ENCODE measurements around the gene RPS23. TPM values are rescaled to one million over a fixed set of nuclear protein-coding genes. Genes with fewer than 3 reads are reported as not detected.

RPS23 gene
- total and polyA plus RNA-seq, 2 of the 8 experiments (the other 6 are each of a cell fraction or from before 2014, with no cell fraction given): 2,559 to 4,867 TPM

- H3K36me3 ChIP-seq (ENCODE audit: control insufficient read depth in 2 of 4, insufficient read depth in 4 of 4, low read length in 3 of 4): no peaks in the 10 kb centered on the region; a peak in 1 of 8 replicates
- H3K4me1 ChIP-seq (replicated peaks in 1 of 4; ENCODE audit: control insufficient read depth in 3 of 4, insufficient read depth in 4 of 4, low read length in 3 of 4): no peaks in the 10 kb centered on the region
- no peak overlapping the region for H3K18ac ChIP-seq (ENCODE audit: extremely low read depth, low read length)
- FAIRE-seq (no peak), DNase-seq (ENCODE audit: low read depth in 1 of 2, low spot score in 2 of 2) (no peak)
- no peak overlapping the region for H3K56ac ChIP-seq (replicated peaks; ENCODE audit: insufficient read length, low read depth, low read length)
- no peak overlapping the region for H2BK120ac ChIP-seq (replicated peaks; ENCODE audit: low read depth, low read length)
- no peaks in the 10 kb centered on the region for H3K23me2 ChIP-seq (ENCODE audit: low read depth, low read length)
- no peak overlapping the region for H4K8ac ChIP-seq (ENCODE audit: extremely low read depth, insufficient read depth, low read length)
- H3K79me1 ChIP-seq (ENCODE audit: low read depth, low read length): no peaks in the 10 kb centered on the region
- H2BK5ac ChIP-seq (ENCODE audit: low read depth, low read length): no peak overlapping the region
- H2BK15ac ChIP-seq (ENCODE audit: low read length): no peak overlapping the region
- no peak overlapping the region for H2AK5ac ChIP-seq (ENCODE audit: low read depth, low read length)
- no peak overlapping the region for H4K91ac ChIP-seq (replicated peaks; ENCODE audit: insufficient read length, low read length)
- H3K27ac ChIP-seq (ENCODE audit: low read depth, low read length): no peak overlapping the region
- WGBS, 2 experiments (ENCODE audit: extremely low coverage in 1 of 2, insufficient coverage in 1 of 2, insufficient read length in 1 of 2, insufficient replicate concordance in 2 of 2, low coverage in 1 of 2, low lambda C conversion rate in 2 of 2, missing lambda C conversion rate in 1 of 2): 94% methylated on average over 4 of the region's 4 CpGs; no CpG with 5 or more reads in 1 of the 2 experiments
- no peak overlapping the region for H3K9ac ChIP-seq (replicated peaks in 1 of 4; ENCODE audit: extremely low read depth in 1 of 4, low read depth in 3 of 4, low read length in 3 of 4)
- TF ChIP-seq SP1 (IDR thresholded peaks at IDR 0.05; ENCODE audit: low read depth, low read length) (no peak), NANOG (IDR thresholded peaks at IDR 0.05; ENCODE audit: insufficient read depth, low read depth, low read length, poor library complexity, severe bottlenecking) (no peak), TAF1 (IDR thresholded peaks at IDR 0.05; ENCODE audit: low read depth, low read length) (no peak), TAF7 (optimal IDR thresholded peaks at IDR 0.05; ENCODE audit: borderline replicate concordance, low read depth, low read length) (no peak), TCF12 (IDR thresholded peaks at IDR 0.05; ENCODE audit: low read depth, low read length) (no peak)
- POLR2A ChIA-PET (ENCODE audit: partially characterized antibody): interaction anchor here (1.2 to 4.2 kb wide), 3 partner anchors 9 to 13 kb away, joined by 3 to 34 read pairs (median 22); partner anchors contain the start of gene RPS23
- H3K9me3 ChIP-seq (ENCODE audit: insufficient read depth in 2 of 2, low read depth in 1 of 2, low read length in 1 of 2): no peaks in the 10 kb centered on the region
- no peak overlapping the region for H3K23ac ChIP-seq (ENCODE audit: insufficient read length)
- CTCF ChIA-PET (ENCODE audit: partially characterized antibody): interaction anchor here (0.9 to 1.2 kb wide), 4 partner anchors 9 to 408 kb away, joined by 3 to 4 read pairs (median 4); no protein-coding TSS in a partner anchor
- H3K4me2 ChIP-seq (ENCODE audit: insufficient read depth in 1 of 2, low read depth in 2 of 2, low read length in 2 of 2): no peak overlapping the region
- no peak overlapping the region for H2BK20ac ChIP-seq (ENCODE audit: low read length)
- no peak overlapping the region for H3K14ac ChIP-seq (ENCODE audit: insufficient read length)
- no peak overlapping the region for H2BK12ac ChIP-seq (ENCODE audit: low read depth, low read length)
- H3K79me2 ChIP-seq (ENCODE audit: control insufficient read depth in 1 of 2, insufficient read depth in 2 of 2, low read length in 2 of 2): no peaks in the 10 kb centered on the region
- H4K20me1 ChIP-seq (replicated peaks in 1 of 2; ENCODE audit: control insufficient read depth in 1 of 2, insufficient read depth in 2 of 2, low read length in 2 of 2): no peaks in the 10 kb centered on the region
- H2AFZ ChIP-seq (ENCODE audit: low read length): no peak overlapping the region
- H4K5ac ChIP-seq (ENCODE audit: insufficient read length, low read depth, low read length): no peak overlapping the region
- no peak overlapping the region for H3K4ac ChIP-seq (replicated peaks; ENCODE audit: insufficient read length, low read depth, low read length)
- no peaks in the 10 kb centered on the region for H3K27me3 ChIP-seq (replicated peaks in 1 of 4; ENCODE audit: control insufficient read depth in 3 of 4, extremely low read depth in 1 of 4, insufficient read depth in 3 of 4, low read length in 3 of 4)
- H3K4me3 ChIP-seq (ENCODE audit: extremely low read depth in 1 of 4, insufficient read depth in 2 of 4, low read depth in 3 of 4, low read length in 4 of 4): no peak overlapping the region
These were observed 13.1 kb downstream of the RPS23 start for GRCh38 chr5:82265047-82265446.
